ENCODE results near the gene NCBP2.

GRCh38 chr3:196966526-196967401 is 24.4 kb upstream of the NCBP2 start:
- TF ChIP-seq ELF4 (IDR thresholded peaks at IDR 0.05) (no peak), CTBP1 (IDR thresholded peaks at IDR 0.05; ENCODE audit: borderline replicate concordance) (no peak), NFRKB (IDR thresholded peaks at IDR 0.05) (no peak), FOXA1 (IDR thresholded peaks at IDR 0.05) (no peak), SP1 (IDR thresholded peaks at IDR 0.05) (no peak), BHLHE40 (IDR thresholded peaks at IDR 0.05; ENCODE audit: borderline replicate concordance) (no peak), TARDBP (IDR thresholded peaks at IDR 0.05) (no peak), HDGF (IDR thresholded peaks at IDR 0.05; ENCODE audit: borderline replicate concordance) (no peak)
- TF ChIP-seq, protein P1, sequence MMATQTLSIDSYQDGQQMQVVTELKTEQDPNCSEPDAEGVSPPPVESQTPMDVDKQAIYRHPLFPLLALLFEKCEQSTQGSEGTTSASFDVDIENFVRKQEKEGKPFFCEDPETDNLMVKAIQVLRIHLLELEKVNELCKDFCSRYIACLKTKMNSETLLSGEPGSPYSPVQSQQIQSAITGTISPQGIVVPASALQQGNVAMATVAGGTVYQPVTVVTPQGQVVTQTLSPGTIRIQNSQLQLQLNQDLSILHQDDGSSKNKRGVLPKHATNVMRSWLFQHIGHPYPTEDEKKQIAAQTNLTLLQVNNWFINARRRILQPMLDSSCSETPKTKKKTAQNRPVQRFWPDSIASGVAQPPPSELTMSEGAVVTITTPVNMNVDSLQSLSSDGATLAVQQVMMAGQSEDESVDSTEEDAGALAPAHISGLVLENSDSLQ (IDR thresholded peaks at IDR 0.05): no peak
